HG02798 (cell line): ENCODE data around the gene SSU72.

Source experiments
- ATAC-seq: cut with Tn5 transposase; IDR thresholded peaks from one replicate; pipeline ENCODE4 v1.9.1; 2021; ENCODE audit warnings: mild to moderate bottlenecking; ENCODE audit not compliant: unreplicated experiment, poor library complexity

SSU72 gene

GRCh38 chr1:1545946-1546737 lies 28.5 kb downstream of the SSU72 start:
- no peak for ATAC-seq

GRCh38 chr1:1544544-1544943 lies 30.1 kb downstream of the SSU72 start:
- no peak for ATAC-seq

DNA sequence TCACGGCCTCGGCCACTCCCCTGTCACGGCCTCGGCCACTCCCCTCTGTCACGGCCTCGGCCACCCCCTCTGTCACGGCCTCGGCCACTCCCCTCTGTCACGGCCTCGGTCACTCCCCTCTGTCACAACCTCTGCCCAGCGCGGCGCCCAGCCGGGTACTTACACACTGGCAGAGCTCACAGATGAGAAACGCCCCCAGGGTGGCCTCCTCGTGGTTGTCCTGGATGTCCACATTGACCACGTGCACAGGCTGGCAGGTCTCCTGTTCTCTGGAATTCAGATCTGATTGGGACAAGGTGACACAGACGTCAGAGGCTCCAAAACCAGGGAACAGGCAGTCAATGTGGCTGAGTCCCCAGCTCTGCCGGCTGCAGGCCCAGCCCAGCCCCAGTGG lies 31.0 kb downstream of the SSU72 start:
- ATAC-seq = no peak

DNA sequence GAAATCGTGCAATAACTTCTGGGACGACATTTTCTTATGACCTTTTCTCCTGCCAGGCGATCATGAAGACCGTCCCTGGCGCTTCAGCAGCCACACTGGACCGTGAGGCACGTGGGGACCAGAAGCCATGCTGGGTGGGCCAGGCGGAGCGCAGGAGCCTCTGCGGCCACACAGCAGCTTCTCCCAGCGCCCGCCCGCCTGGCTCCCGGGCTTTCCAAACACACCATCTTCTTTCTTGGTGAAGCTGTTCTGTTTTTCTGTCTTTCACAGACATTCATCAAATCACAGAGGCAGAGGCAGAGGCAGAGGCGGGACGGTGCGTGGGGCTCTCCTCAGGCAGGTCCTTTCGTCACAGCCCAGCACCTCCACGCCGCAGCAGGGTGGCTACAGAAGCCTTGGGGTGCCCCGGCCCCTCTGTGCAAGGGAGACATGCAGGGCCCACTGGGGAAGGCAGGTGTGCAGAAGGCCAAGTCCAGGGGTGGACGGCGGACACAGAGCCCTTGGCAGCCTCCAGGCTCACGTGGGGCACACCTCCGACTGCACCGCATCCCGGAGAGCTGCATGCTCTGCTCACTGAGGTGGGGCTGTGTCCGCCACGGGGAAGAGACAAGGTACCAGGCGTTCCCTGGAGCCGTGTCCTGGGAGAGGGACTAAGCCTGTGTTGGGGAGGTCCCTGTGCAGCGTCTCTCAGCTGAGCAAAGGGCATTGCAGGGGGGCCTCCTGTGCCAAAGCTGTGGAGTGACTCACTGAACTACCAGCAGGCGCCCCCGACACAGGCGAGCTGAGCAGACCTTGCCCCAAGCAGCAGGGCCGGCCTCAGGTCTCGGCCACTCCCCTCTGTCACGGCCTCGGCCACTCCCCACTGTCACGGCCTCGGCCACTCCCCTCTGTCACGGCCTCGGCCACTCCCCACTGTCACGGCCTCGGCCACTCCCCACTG lies 31.6 kb downstream of the SSU72 start:
- ATAC-seq = no peak

GRCh38 chr1:1541956-1542765 lies 32.5 kb downstream of the SSU72 start:
- no peak for ATAC-seq

- ATAC-seq = no peak
These were observed 33.6 kb downstream of the SSU72 start for GRCh38 chr1:1540818-1541628.

GRCh38 chr1:1540090-1540817 lies 34.4 kb downstream of the SSU72 start, which contains the start of gene TMEM240:
Gene TMEM240, minus strand, starts transcription at chr1:1540624. Its CDS starts 278 bp downstream, at chr1:1540346.
- ATAC-seq = no peak

DNA sequence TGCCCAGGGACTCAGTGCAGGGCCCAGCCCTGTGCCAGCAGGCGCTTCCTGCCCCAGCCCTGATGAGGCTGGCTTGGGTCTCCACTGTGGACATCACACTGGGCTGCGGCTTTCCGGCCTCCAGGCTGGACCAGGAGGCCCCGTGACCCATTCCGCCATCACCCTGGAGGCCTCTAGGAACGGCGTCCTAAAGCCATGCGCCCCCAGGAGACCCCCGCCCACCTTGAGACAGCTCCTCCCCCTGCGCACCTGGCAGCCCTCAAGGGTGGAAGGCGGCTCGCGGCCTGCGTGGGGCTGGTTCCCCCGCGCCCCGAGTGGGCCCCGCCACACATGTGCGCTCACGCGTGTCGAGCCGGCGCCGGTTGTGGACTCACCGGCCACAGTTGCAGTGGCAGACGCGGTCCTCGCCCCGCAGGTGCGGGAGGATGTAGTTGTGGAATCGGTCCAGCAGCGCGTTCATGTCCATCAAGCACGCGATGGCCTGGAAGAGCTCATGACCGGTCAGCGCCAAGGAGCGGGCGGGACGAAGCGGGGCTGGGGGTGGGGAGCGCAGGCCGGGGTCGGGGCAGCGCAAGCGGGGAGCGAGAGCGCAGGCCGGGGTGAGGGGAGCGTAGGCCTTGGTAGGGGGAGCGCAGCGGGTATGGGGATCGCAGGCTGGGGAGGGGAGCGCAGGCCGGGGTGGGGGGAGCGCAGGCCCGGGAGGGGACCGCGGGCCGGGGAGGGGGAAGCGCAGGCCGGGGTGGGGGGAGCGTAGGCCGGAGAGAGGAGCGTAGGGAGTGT lies 35.2 kb downstream of the SSU72 start:
- ATAC-seq = no peak

DNA sequence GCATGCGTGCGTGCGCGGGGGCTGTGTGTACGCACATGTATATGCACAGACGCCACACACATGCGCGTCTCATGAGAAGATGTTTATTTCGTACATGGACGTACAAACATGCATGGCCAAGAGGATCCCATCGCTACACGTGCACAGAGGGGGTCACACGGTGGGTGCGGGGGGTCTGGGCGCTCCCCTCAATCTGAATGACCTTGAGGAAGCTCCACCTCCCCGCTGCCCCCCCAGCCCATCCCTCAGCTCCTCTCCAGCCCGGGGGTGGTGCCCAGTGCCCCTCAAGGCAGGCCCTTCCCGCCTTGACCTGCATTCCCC lies 35.7 kb downstream of the SSU72 start:
- ATAC-seq = no peak

DNA sequence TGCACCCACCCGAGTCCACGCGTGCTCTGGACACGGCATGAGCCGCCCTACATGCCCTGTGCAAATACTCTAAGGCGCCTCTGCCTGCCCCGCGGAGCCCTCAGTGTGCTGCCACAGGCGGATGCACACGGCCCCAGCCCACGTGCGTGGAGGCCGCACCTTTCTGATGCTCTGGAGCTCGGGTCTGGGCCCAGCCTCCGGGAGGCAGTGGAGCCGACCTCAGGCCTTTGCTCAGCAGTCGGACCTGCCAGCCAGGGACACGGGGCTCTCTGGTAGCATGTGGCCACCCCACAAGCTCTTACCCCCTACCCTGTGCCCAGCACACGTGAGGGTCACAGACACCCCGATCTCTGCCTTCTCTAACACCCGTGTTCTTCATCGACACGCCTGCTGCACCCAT lies 36.3 kb downstream of the SSU72 start:
- no peak for ATAC-seq

DNA sequence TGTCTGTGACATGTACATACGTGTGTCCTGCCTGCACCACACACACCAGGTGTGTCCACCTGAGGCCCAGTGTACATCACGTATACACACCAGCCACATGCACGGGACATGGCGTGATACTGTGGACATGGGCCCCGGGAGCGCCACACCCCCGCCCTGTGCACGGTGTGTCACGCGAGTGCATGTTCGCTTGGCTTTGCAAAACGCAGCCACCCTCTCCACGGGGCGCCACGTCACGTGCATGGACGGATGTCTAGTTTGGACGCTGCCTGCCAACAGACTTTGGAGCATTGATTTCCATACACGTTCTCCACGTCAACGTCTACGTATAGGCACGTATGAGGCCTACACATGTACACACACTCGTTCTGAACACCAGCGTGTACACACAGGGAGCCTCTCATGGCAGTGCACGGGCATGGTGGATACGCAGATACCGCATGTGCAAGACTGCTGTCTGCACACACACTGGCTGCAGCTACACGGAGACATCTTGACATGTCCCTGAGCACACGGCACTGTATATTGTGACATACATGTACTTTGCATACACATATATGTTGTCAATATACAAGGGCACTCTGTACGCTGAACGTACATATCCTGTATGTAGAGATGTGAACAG lies 36.9 kb downstream of the SSU72 start:
- no peak for ATAC-seq

GRCh38 chr1:1536938-1537546 lies 37.6 kb downstream of the SSU72 start:
- no peak for ATAC-seq

DNA sequence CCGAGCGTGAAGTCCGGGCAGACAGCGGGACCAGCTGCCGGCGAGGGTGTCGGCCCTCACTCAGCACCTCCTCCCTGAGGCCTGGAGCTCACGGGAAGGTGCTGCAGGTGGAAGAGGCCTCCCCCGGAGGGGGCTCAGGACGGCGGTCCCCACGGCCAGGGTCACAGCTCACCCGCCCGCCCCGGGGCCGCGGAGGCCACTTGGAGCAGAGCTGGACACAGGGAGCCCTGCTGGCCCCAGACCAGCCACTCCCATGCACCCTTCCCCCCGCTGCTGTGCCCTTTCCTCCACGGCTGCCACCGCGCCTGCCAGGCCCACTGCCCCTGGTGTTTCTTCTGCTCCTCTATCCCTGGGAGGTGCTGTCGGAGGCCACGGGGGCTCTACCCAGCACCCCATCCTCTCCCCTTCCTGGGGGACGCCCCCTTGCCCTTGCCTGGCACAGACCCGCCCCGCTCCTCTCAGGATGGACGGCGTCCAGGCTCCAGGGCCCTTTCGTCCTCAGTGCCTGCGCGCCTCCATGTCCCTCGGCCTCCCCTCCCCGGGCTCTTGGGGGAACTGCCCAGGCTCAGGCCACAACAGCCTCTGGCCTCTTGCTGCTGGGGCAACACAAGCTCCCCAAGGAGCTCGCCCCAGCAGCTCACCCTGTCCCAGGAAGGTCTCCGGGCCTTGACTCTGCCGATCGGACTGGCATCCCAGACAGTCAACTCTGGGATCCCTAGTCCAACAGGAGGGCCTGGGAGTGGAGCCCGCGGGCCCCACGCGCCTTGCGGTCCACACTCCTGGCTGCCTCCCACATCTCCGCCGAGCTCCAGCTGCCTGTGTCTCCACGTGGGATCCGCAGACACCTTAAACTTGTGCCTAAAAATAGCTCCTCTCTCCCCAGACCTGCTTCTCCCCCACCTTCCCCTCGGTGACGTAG lies 38.4 kb downstream of the SSU72 start:
- ATAC-seq = no peak

DNA sequence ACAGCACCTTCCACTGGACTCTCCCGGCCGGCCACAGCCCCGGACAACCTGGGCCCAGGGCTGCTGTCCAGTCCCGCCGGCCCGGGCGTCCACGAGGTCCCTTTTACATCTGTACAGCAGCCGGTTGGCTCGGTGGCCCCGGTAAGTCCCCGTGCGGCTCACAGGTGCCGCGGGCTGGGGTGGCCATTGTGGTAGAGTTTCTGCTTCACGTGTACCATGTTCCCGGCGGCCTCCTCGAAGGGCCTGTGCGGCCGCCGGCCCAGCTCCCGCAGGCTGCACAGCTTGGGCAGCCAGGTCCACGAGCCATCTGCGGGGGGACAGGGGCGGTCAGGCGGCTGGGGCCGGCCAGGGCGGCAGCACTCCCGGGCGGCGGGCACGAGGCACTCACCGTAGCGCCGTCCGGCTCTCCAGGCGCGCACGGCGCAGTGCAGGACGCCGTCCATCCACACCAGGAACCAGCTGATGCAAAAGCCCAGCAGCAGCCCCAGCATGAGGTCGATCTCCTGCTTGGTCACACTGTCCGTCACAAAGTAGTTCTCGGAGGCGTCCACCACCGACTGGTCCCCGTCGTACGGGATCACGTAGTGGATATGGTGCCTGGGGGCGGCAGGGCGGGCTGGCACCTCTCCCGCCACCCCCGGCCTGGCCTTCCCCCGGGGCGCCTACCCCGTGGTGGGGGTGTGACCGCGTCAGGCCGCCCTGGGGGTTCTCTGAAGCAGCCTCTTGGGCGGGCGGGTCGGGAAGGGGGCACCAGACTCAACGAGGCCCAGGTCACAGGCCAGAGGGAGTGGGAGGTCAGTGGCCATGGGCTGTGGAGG lies 39.3 kb downstream of the SSU72 start:
- ATAC-seq = no peak

- no peak for ATAC-seq
These were observed 40.1 kb downstream of the SSU72 start for GRCh38 chr1:1534401-1535154.
